8988T (cell line): ENCODE results near the gene COPS7B.

ENCODE experiments used
- DNase-seq: peaks from one replicate; pipeline ENCODE4 v3.0.0; 2011

COPS7B gene

GRCh38 chr2:231786917-231787292 lies 660 bp downstream of the COPS7B start:
- no peak for DNase-seq

- DNase-seq = no peak
Measured at GRCh38 chr2:231791107-231791506, 4.9 kb downstream of the COPS7B start.

GRCh38 chr2:231794383-231794782 lies 8.1 kb downstream of the COPS7B start:
- DNase-seq = no peak

- DNase-seq = no peak
Measured at GRCh38 chr2:231795525-231796327, 9.5 kb downstream of the COPS7B start.

- DNase-seq = no peak
Measured at GRCh38 chr2:231800493-231801091, 14.3 kb downstream of the COPS7B start.

- DNase-seq = no peak
Measured at GRCh38 chr2:231803501-231804138, 17.4 kb downstream of the COPS7B start.

GRCh38 chr2:231807020-231807419 lies 20.8 kb downstream of the COPS7B start:
- no peak for DNase-seq

GRCh38 chr2:231810905-231811304 lies 24.7 kb downstream of the COPS7B start:
- DNase-seq = no peak

GRCh38 chr2:231816327-231817026 lies 30.2 kb downstream of the COPS7B start:
- no peak for DNase-seq

- DNase-seq = no peak
Measured at GRCh38 chr2:231819447-231820042, 33.3 kb downstream of the COPS7B start.

GRCh38 chr2:231820786-231821303 lies 34.6 kb downstream of the COPS7B start:
- DNase-seq = no peak

- DNase-seq = no peak
Measured at GRCh38 chr2:231821908-231822307, 35.7 kb downstream of the COPS7B start.

GRCh38 chr2:231853105-231853504 lies 66.9 kb downstream of the COPS7B start:
- no peak for DNase-seq

- DNase-seq = no peak
Measured at GRCh38 chr2:231854616-231855125, 68.4 kb downstream of the COPS7B start.

- no peak for DNase-seq
Measured at GRCh38 chr2:231856959-231857358, 70.7 kb downstream of the COPS7B start.
